Inferior parietal cortex (tissue), 1 donor: ENCODE measurements around the gene GPAM.
"Not testable (repeated sequence)": the region's sequence is repeated elsewhere in the genome, so short reads cannot be mapped to it uniquely, and the experiment has no call there.

Experiments used
- DNase-seq: peaks from one replicate; pipeline ENCODE4 v3.0.0-alpha.2; 2016; ENCODE audit errors: extremely low spot score

Gene GPAM

GRCh38 chr10:112183329-112184051 is at the start of gene GPAM:
Gene GPAM, minus strand, starts transcription at chr10:112183765. Its CDS starts 1,981 bp downstream, at chr10:112181784.
- DNase-seq = peak; percentile 93

GRCh38 chr10:112232670-112233069 is 49.1 kb upstream of the GPAM start:
- DNase-seq = no peak

- DNase-seq = no peak
Observed at GRCh38 chr10:112231602-112232400, 48.2 kb upstream of the GPAM start.

- DNase-seq = no peak
Observed at GRCh38 chr10:112230325-112230988, 46.9 kb upstream of the GPAM start.

- DNase-seq = no peak
Observed at GRCh38 chr10:112229901-112230300, 46.3 kb upstream of the GPAM start.

- DNase-seq = no peak
Observed at GRCh38 chr10:112229096-112229495, 45.5 kb upstream of the GPAM start.

- not testable (repeated sequence) for DNase-seq
Observed at GRCh38 chr10:112228366-112229088, 45.0 kb upstream of the GPAM start.

GRCh38 chr10:112227331-112227987 is 43.9 kb upstream of the GPAM start:
- DNase-seq = no peak

- DNase-seq = no peak
Observed at GRCh38 chr10:112226439-112227248, 43.1 kb upstream of the GPAM start.

GRCh38 chr10:112225771-112226438 is 42.3 kb upstream of the GPAM start:
- no peak for DNase-seq

GRCh38 chr10:112224933-112225529 is 41.5 kb upstream of the GPAM start:
- no peak for DNase-seq

- no peak for DNase-seq
Observed at GRCh38 chr10:112223725-112224124, 40.2 kb upstream of the GPAM start.

GRCh38 chr10:112222799-112223198 is 39.2 kb upstream of the GPAM start:
- no peak for DNase-seq

- DNase-seq = no peak
Observed at GRCh38 chr10:112221545-112221944, 38.0 kb upstream of the GPAM start.

- DNase-seq = no peak
Observed at GRCh38 chr10:112218960-112219359, 35.4 kb upstream of the GPAM start.

GRCh38 chr10:112218036-112218390 is 34.4 kb upstream of the GPAM start:
- no peak for DNase-seq

GRCh38 chr10:112217386-112218035 is 33.9 kb upstream of the GPAM start:
- DNase-seq = no peak

- no peak for DNase-seq
Observed at GRCh38 chr10:112216966-112217365, 33.4 kb upstream of the GPAM start.

GRCh38 chr10:112216151-112216550 is 32.6 kb upstream of the GPAM start:
- no peak for DNase-seq
